Right ventricle myocardium superior (tissue), 1 donor: ENCODE results near the gene ZIM2. TPM values are rescaled to one million over a fixed set of nuclear protein-coding genes. Genes with fewer than 3 reads are reported as not detected.

Experiments
- ATAC-seq: fragments of 200-7000 bp; cut with Tn5 transposase; one replicate; pipeline ENCODE4 v1.9.1; 2020; ENCODE audit warnings: mild to moderate bottlenecking; ENCODE audit not compliant: poor library complexity
- DNase-seq: peaks from one replicate; pipeline ENCODE4 v3.0.0-alpha.2; 2020
- intact Hi-C: fragments of 100-400 bp; cut with DNase I; formaldehyde crosslinking; loops from one replicate; pipeline ENCODE4 v1.11.2; 2022
- total RNA-seq: library from RNA; stranded (reverse); fragmentation: NEBNext Ultra II Directional; extraction: Animal tissue kit (Norgen Biotek cat#: 25700); gene quantifications from one replicate; pipeline ENCODE4 v1.2.1, GENCODE V29; 2021
- donor health status: DM: no; HTN: yes; CAD: no; lungs with severe emphysema.

Gene ZIM2
- total RNA-seq, 1 donor from 2014 or later, result not detected

GRCh38 chr19:56819166-56819565 is 21.4 kb downstream of the ZIM2 start:
- intact Hi-C loops, result no loop called here
- DNase-seq (no peak), ATAC-seq (no peak)

- ATAC-seq (no peak), DNase-seq (no peak)
- intact Hi-C loops, result no loop called here
Measured at GRCh38 chr19:56814656-56815055, 25.9 kb downstream of the ZIM2 start.

- no peak for ATAC-seq
Measured at GRCh38 chr19:56813531-56813930, 27.0 kb downstream of the ZIM2 start.

GRCh38 chr19:56811480-56811879 is 29.0 kb downstream of the ZIM2 start:
- intact Hi-C loops, result no loop called here
- ATAC-seq (no peak), DNase-seq (no peak)

More at GRCh38 chr19:56813531-56813930, 27.0 kb downstream of the ZIM2 start:
- no peak for DNase-seq
- intact Hi-C loops, result no loop called here

GRCh38 chr19:56810260-56810659 is 30.3 kb downstream of the ZIM2 start:
- intact Hi-C loops, result no loop called here
- ATAC-seq (no peak), DNase-seq (no peak)

GRCh38 chr19:56808717-56809392 is 31.7 kb downstream of the ZIM2 start:
- DNase-seq, result no peak
- intact Hi-C loops, result no loop called here
- ATAC-seq, result no peak

GRCh38 chr19:56806639-56807038 is 33.9 kb downstream of the ZIM2 start:
- intact Hi-C loops, result no loop called here
- ATAC-seq (no peak), DNase-seq (no peak)

- no peak for ATAC-seq
- intact Hi-C loops, result no loop called here
- DNase-seq, result no peak
Measured at GRCh38 chr19:56778351-56778750, 62.2 kb downstream of the ZIM2 start.

- intact Hi-C loops, result no loop called here
- DNase-seq (no peak), ATAC-seq (no peak)
Measured at GRCh38 chr19:56769650-56770049, 70.9 kb downstream of the ZIM2 start.

GRCh38 chr19:56765137-56765536 is 75.4 kb downstream of the ZIM2 start:
- intact Hi-C loops, result no loop called here
- ATAC-seq, result peak; percentile 93
- DNase-seq, result peak; percentile 82

- DNase-seq (no peak), ATAC-seq (no peak)
- intact Hi-C loops, result no loop called here
Measured at GRCh38 chr19:56764196-56764695, 76.3 kb downstream of the ZIM2 start.

- DNase-seq, result no peak
- ATAC-seq, result no peak
- intact Hi-C loops, result no loop called here
Measured at GRCh38 chr19:56760842-56761241, 79.7 kb downstream of the ZIM2 start.

GRCh38 chr19:56759531-56759930 is 81.0 kb downstream of the ZIM2 start:
- intact Hi-C loops, result no loop called here
- ATAC-seq (no peak), DNase-seq (no peak)

- intact Hi-C loops, result no loop called here
- no peak for ATAC-seq
Measured at GRCh38 chr19:56751078-56751489, 89.4 kb downstream of the ZIM2 start.

GRCh38 chr19:56750658-56751057 is 89.9 kb downstream of the ZIM2 start:
- ATAC-seq, result no peak
- no peak for DNase-seq
- intact Hi-C loops, result no loop called here

More at GRCh38 chr19:56751078-56751489, 89.4 kb downstream of the ZIM2 start:
- DNase-seq, result no peak

GRCh38 chr19:56748378-56748777 is 92.1 kb downstream of the ZIM2 start:
- intact Hi-C loops, result loop anchor here (10.0 kb wide), 1 partner anchor 356 kb away; no protein-coding TSS in a partner anchor

GRCh38 chr19:56746367-56746766 is 94.2 kb downstream of the ZIM2 start:
- no peak for DNase-seq
- intact Hi-C loops, result loop anchor here (10.0 kb wide), 1 partner anchor 358 kb away; no protein-coding TSS in a partner anchor
- no peak for ATAC-seq

More at GRCh38 chr19:56748378-56748777, 92.1 kb downstream of the ZIM2 start:
- peak; percentile 38 for ATAC-seq
- DNase-seq, result no peak

- ATAC-seq, result no peak
Measured at GRCh38 chr19:56740501-56740900, 100.0 kb downstream of the ZIM2 start.

GRCh38 chr19:56736571-56736970 is 104.0 kb downstream of the ZIM2 start:
- no peak for ATAC-seq

More at GRCh38 chr19:56740501-56740900, 100.0 kb downstream of the ZIM2 start:
- no peak for DNase-seq
- intact Hi-C loops, result loop anchor here (10.0 kb wide), 1 partner anchor 364 kb away; no protein-coding TSS in a partner anchor

GRCh38 chr19:56732976-56733375 is 107.5 kb downstream of the ZIM2 start:
- ATAC-seq, result no peak
- intact Hi-C loops, result no loop called here
- no peak for DNase-seq

More at GRCh38 chr19:56736571-56736970, 104.0 kb downstream of the ZIM2 start:
- DNase-seq, result no peak
- intact Hi-C loops, result no loop called here
